ENCODE data around the gene CDH13.

CDH13 gene

DNA sequence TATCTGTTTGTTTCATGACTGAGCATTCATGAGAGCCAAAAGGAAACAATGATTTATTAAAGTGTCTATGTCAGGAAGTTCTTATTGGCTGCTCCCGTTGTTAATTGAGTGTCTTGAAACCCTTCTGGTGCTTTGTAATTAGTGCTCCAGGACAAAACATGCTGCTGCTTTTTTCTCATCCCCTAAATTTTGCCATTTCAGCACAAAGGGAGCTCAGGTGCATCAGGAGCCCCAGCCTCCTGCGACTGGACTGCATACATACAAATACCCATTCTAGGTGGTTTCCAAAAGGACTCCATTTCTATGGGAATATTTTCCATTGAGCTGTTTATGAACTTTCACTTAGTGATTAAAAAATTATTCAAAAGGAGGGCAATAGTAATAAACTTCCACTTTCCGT is 354.0 kb downstream of the CDH13 start:
- no peak overlapping the region for H3K4me3 ChIP-seq (ENCODE audit: low read depth, low read length)

GRCh38 chr16:82987767-82988166 is 361.0 kb downstream of the CDH13 start:
- H3K4me3 ChIP-seq (ENCODE audit: low read depth, low read length), result no peak overlapping the region

GRCh38 chr16:82990155-82990554 is 363.4 kb downstream of the CDH13 start:
- no peak overlapping the region for H3K4me3 ChIP-seq (ENCODE audit: low read depth, low read length)

DNA sequence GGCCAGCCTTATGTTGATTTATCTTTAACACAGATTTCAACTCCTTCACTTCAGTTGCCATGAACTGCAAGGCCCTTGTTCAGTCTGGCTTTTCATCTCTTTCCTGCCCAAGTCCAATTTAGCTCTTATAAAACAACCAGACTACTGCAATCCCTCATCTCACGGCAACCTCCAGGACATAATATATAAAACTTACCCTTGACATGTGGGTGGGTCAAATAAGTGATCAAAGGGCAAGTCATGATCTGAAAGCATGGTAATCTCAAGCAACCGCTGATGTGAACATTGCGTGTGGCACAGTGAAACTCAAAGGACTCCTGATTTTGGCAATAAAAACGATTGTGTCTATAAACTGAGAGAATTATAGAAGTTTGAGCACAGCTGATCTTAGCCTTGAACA is 364.6 kb downstream of the CDH13 start:
- H3K4me3 ChIP-seq (ENCODE audit: low read depth, low read length), result no peak overlapping the region

DNA sequence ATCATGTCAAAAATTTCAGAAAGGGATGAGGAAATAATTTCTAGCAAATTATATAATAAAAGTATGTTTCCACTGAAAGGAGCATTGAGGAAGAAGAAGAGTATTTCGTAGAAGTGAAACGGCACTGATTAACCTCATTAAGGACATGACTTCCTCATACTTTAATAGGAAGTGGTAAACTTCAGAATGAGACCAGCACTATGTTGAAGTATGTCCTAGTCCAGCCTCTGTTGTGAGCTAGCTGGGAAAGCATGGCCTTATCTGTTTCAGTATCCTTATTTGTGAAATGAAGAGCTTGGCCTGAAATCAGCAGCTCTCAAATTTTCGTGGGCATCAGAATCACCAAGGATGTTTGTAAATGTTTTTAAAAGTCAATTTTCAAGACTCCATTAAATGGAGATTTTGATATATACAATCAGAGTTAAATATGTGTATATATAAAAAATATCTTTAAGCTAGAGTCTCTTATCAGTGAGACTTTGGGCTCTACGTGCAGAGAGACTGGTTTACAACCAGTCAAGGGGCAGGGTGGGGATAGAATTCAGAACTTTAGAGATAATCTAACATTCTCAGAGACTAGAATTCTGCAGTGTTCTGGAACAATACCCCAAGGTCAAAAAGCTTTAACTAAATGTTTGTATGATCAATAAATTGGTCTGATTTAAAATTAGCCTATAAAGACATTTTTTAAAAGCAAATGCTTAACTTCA is 365.4 kb downstream of the CDH13 start:
- H3K4me3 ChIP-seq (ENCODE audit: low read depth, low read length), result no peak overlapping the region

DNA sequence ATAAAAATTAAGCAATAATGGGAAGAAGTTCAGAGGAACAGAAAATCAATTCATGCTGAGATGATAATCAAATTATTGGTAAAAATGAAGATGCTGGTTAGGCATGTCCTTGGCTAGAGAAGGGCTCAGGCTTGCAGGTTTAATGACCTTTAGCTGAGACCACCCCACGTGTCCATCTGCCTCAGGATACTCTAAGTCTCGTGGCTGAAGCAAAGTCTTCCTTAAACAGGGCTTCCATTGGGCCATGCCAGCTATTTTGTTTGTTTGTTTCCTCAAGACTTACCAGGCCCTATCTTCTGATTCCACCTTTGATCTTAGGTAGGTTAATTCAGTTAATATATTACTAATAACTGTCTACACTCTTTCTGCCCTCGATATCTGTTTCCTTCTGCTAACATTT is 366.0 kb downstream of the CDH13 start:
- no peak overlapping the region for H3K4me3 ChIP-seq (ENCODE audit: low read depth, low read length)

DNA sequence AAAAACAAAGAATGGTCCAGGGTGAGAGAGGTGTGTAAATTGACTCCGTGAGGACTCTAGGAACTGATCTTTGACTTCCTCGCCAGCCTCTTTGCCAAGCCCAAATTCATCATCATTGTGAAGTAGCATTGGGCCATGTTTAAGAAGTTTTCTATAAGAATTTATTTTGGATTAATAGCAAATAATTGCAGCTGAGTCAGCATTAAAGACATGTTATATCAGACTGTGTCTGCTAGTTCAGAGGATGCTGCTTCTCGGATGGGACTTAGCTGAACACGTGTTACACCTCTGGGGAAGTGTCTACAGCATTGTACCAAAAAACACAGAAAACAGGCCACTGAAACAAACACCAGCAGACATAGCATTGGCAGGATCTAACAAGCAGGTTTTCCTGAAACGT is 366.6 kb downstream of the CDH13 start:
- no peak overlapping the region for H3K4me3 ChIP-seq (ENCODE audit: low read depth, low read length)

DNA sequence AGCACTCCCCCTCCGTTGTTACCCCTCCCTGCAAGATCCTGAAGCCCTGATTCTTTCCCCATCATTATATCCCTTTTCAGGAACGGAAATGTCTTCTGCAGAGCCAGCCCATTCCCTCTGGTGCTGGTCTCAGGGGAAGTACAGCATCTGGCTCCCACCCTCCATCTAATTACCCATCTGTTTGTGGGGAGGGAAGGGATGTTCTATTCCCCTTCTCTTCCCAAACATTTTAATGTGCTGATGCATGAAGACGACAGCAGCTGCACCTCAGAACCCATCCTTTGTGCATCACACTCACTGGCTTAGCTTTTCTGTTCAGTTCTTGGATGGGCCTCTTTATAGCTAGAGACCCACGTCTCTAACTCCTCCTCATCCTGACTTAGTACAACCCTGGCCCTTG is 367.2 kb downstream of the CDH13 start:
- no peak overlapping the region for H3K4me3 ChIP-seq (ENCODE audit: low read depth, low read length)

GRCh38 chr16:82995286-82995923 is 368.6 kb downstream of the CDH13 start:
- no peak overlapping the region for H3K4me3 ChIP-seq (ENCODE audit: low read depth, low read length)

DNA sequence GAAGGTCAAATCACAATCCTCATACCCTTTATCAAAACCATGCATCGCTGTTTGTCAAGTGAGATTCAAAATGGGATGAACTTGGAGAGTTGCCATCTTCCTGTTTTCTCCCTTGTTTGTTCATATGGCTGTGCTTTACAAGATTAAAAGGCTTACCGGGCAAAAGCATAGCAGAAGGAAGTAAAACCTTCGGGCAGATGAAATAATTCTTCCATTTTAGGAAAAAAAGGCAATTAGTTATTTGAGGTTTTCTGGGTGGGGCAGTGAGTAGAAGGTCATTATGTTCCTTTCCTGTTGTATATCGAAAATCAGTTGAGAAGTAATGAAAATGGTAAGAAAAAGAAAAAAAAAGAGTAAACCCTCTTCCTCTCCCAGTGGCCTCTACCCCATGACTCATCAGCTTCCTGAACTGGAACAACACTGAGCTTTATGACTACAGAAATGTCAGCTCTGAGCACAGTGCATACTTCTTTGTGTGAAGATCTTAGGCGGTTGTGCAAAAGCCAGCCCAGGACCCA is 369.2 kb downstream of the CDH13 start:
- no peak overlapping the region for H3K4me3 ChIP-seq (ENCODE audit: low read depth, low read length)

- no peak overlapping the region for H3K4me3 ChIP-seq (ENCODE audit: low read depth, low read length)
Observed at GRCh38 chr16:82996814-82997213, 370.0 kb downstream of the CDH13 start.

- H3K4me3 ChIP-seq (ENCODE audit: low read depth, low read length), result no peak overlapping the region
Observed at GRCh38 chr16:82999711-83000110, 372.9 kb downstream of the CDH13 start.

DNA sequence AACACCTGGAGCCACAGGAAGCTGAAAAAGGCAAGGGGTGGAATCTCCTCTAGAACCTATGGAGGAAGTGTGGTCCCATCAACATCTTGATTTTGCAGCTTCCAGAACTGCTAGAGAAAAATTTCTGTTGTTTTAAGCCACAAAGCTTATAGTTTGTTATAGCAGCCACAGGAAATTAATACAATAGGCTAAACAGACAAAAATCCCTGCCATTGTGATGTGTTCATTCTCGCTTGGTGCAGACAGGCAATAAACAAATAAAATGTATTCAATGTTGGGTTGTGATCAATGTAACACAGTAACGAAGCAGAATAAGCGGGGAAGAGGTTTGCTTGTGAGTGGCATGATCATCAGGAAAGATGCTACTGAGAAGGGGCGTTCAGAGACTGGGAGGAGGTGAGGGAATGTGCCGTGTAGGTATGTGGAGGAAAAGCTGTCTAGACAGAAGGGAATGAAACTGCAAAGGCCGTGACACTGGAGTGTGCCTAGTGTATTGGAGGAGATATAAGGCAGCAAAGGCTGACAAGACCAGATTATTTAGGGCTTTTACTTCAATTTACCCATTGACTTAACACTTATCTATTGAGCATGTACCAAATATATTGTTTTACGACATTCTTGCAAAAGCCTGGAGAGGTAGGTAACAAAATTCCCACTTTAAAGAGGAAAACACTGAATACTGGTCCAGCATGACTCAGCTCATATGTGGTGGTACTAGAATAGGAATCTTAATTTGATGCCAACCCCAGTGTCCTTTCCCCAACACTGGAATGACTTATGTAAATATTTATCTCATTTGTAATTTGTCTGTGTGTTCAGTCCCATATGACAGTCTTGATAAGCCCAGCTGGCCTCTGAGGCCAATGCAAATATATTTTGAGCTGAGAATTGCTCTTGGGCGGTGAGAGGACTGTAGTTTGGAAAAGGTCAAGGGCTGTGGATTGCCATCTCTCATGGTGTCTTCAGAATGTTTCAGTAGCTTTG is 375.9 kb downstream of the CDH13 start:
- H3K4me3 ChIP-seq (ENCODE audit: low read depth, low read length), result no peak overlapping the region

GRCh38 chr16:83004868-83005652 is 378.3 kb downstream of the CDH13 start:
- H3K4me3 ChIP-seq (ENCODE audit: low read depth, low read length), result no peak overlapping the region

- H3K4me3 ChIP-seq (ENCODE audit: low read depth, low read length), result no peak overlapping the region
Observed at GRCh38 chr16:83005653-83006160, 378.9 kb downstream of the CDH13 start.

GRCh38 chr16:83010776-83011720 is 384.3 kb downstream of the CDH13 start:
- no peak overlapping the region for H3K4me3 ChIP-seq (ENCODE audit: low read depth, low read length)

DNA sequence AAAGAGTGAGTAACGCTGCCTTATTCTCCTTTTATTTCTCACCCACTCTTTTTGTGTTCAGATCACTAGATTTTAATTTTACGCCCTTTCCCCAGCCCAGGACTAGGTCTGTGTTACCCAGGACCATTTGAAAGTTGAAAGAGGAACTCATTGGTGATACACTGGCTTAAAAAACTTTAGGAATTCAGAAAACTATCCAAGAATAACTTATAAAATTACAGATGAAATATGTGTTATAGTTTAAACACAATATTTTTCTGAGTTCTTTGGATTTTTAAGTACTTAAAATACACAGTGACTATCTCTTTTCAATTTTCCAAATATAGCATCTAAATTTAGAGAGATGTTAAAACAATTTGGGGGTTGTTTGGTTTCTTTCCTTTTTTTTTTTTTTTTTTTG is 385.2 kb downstream of the CDH13 start:
- H3K4me3 ChIP-seq (ENCODE audit: low read depth, low read length), result no peak overlapping the region

GRCh38 chr16:83013071-83013470 is 386.3 kb downstream of the CDH13 start:
- no peak overlapping the region for H3K4me3 ChIP-seq (ENCODE audit: low read depth, low read length)

- no peak overlapping the region for H3K4me3 ChIP-seq (ENCODE audit: low read depth, low read length)
Observed at GRCh38 chr16:83019963-83020362, 393.2 kb downstream of the CDH13 start.
